HuH-7.5 (cell line): ENCODE data around the gene IL3RA.
A peak's percentile ranks its signal among the peaks of the same experiment; 100 is the strongest.

Experiments
- DNase-seq: peaks from one replicate; pipeline ENCODE4 v3.0.0; 2011; ENCODE audit warnings: low spot score

Gene IL3RA

DNA sequence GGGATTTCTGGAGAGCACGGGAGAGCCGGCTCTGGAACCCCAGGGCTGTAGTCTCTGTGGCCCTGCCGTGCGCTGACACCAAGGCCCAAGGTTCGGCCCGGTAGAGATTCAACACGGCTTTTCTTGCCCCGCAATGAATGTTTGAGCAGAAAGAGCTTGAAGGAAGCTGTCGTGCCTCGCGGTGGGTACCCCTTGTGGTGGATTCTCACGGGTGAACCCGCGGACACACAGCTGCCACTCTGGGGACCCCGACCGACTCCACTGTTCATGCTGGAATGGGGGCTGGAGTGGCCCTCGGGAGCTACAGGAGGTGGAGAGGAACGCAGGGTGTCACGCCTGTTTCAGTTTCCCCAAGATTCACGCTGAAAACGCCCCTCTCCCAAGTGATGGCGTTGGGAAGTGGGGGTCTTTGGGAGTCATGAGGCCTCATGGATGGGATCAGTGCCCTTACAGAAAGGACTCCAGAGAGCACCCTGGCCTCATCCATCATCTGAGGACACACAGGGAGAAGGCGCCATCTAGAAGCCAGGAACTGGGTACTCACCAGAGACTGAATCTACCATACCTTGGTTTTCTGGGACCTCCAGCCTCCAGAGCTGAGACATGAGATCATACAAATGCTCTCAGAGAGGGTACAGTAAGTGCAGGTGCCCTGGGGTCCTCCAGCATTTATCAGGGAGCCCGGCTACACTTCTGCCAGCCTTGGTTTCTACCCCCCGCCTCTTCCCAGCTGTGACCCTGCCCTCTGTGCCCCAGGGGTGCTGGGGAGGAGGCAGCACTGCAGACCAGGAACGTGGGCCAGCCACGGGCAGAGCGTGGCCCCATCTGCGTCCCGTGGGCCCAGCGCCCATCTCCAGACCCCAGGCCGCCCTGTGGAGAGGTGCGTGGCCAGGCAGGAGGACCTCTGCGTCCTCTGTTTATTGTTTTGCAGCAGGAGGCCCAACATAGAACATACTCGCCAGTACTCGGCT is 49.0 kb downstream of the IL3RA start:
- DNase-seq: no peak

DNA sequence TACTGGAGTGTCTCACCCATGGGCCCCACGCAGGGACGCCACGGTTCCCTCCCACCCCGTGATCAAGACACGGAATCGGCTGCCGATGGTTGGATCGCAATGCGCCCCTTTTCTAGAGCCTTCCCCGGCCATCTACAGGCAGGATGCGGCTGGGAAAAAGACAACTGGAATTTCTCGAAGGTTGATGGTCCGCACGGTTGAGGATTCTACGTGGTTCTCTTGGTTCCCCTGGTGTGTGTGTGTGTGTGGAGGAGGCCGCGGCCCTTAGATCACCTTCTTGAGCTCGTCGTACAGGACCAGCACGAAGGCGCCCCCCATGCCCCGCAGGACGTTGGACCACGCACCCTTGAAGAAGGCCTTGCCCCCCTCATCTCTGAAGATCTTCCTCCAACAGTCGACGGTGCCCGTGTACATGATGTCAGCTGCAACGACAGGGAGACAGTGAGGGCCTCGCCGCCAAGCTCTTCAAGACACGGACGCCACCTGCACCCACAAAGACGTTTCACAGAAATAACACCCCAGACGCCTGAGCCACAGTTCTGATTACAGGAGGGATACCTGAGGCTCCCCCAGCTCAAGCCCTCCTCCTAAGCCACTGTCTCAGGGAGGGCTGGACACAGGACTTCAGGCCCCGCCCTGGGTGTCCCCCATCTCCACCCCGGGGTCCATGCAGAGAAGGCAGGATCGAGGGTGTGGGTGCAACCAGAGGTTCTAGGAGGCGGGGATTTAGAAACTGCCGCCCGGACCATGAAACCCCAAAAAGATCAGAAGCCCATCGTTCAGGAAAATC is 49.9 kb downstream of the IL3RA start:
- no peak for DNase-seq

DNA sequence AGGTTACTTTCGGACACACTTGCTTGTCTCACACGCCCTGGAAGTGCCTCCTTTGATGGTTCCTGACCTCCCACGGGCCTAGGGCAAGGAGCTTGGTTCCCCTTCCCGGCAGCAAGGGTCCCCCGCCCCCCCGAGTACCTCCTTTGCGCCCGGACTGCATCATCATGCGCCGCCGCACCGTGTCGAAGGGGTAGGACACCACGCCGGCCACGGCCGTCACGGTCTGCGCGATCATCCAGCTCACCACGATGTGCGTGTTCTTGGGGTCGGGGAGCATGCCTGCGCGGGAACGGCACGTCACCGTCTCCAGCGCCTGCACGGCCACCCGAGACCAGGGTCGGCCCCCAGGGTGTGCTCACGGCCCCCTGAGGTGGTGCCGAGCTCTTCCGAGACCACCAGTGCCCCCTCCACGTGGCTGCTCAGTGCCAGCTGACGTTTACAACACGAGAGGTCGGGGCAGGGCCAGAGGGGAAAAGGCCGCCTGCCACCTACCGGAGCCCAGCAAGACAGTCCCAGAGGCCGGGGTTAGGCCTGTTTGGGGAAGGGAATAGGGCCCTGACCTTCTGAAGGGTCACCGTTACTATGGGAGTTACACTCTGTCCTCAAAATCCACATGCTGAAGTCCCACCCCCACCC is 50.7 kb downstream of the IL3RA start:
- DNase-seq: no peak

DNA sequence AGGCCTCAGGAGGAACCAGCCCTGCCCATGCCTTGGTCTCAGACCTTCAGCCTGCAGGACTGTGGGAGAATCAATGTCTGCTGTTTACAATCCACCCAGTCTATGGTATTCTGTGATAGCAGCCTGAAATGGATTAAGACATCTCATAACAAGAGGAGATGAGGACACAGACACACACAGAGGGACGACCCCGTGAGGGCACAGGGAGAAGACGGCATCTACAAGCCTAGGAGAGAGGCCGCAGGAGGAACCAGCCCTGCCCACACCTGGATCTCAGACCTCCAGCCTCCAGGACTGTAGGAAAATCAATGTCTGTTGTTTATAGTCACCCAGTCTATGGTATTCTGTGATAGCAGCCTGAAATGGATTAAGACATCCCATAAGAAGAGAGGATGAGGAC is 52.1 kb downstream of the IL3RA start:
- DNase-seq: no peak

GRCh38 chrX:1389181-1389992 is 52.8 kb downstream of the IL3RA start:
- DNase-seq: no peak

DNA sequence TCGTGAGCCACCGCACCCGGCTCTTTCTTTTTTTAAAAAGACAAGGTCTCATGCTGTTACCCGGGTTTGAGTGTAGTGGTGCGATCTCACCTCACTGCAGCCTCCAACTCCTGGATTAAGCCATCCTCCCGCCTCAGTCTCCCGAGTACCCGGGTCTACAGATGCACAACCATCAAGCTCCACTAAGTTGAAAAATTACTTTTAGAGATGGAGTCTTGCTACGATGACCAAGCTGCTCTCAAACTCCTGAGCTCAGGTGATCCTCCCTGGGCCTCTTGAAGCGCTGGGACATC is 53.4 kb downstream of the IL3RA start:
- no peak for DNase-seq

GRCh38 chrX:1390621-1391369 is 54.2 kb downstream of the IL3RA start:
- DNase-seq: no peak

- DNase-seq: peak; percentile 71
Observed at GRCh38 chrX:1391370-1391706, 54.8 kb downstream of the IL3RA start.

GRCh38 chrX:1391707-1392375 is 55.3 kb downstream of the IL3RA start, which contains the start of gene SLC25A6:
Gene SLC25A6, minus strand, starts transcription at chrX:1392113. Its CDS starts 104 bp downstream, at chrX:1392009.
- peak; percentile 83 for DNase-seq

GRCh38 chrX:1392376-1393068 is 55.9 kb downstream of the IL3RA start:
- peak; percentile 30 for DNase-seq

- DNase-seq: no peak
Observed at GRCh38 chrX:1393871-1394615, 57.5 kb downstream of the IL3RA start.

- no peak for DNase-seq
Observed at GRCh38 chrX:1394731-1395501, 58.3 kb downstream of the IL3RA start.

- DNase-seq: no peak
Observed at GRCh38 chrX:1395646-1396216, 59.1 kb downstream of the IL3RA start.

DNA sequence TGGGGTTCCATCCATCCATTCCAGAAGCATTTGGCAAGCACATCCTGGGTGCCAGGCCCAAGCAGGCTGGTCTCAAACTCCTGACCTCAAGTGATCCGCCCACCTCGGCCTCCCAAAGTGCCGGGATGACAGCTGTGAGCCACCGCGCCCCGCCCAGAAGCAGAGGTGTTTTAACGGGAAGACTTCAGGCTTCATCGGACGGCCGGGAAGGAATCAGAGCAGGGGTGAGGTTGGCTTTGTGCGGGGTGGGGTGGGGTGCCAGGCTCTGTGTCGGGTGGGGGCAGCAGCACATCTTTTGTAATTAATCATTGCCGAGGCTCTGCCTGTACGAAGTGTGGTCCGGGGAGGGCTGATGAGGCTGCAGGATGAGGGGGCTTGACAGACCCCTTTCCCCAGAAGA is 60.4 kb downstream of the IL3RA start:
- no peak for DNase-seq

DNA sequence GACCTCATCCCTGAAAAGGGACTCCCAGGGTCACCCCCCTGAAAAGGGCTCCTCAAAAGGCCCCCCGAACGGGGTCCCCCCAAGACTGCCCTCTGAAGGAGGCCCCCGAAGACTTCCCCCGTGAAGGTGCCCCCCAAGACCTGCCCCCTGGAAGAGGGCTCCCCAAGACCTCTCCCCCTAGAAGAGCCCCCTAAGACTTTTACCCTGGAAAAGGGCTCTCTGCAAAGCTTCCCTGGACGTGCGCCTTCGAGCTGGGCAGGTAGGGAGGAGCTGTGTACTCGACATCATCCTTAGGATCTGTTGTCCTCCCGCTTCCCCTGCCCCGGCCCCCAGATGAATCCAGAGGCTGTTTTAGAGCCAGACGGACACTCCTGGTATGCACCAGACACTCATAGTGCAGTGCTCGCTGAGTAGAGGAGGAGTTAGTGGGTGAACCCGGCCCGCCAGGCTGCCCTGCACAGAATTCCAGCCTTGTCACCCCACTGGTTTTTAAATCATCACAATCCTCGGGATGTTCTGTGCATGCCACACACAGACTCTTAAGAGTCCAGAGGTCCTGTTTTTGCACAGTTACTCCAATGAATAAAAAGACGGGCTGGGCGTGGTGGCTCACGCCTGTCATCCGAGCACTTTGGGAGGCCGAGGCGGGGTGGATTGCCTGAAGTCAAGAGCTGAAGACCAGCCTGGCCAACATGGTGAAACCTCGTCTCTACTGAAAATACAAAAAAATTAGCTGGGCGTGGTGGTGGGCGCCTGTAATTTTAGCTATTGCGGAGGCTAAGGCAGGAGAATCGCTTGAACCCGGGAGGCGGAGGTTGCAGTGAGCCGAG is 61.1 kb downstream of the IL3RA start:
- no peak for DNase-seq

- DNase-seq: no peak
Observed at GRCh38 chrX:1398431-1399340, 62.1 kb downstream of the IL3RA start.
